GM19324 (cell line): ENCODE measurements around the gene EIF2AK3.
"Not testable (repeated sequence)": the region's sequence is repeated elsewhere in the genome, so short reads cannot be mapped to it uniquely, and the experiment has no call there.

Source experiments
- ATAC-seq: cut with Tn5 transposase; IDR thresholded peaks from one replicate; pipeline ENCODE4 v1.9.1; 2021; ENCODE audit warnings: mild to moderate bottlenecking, moderate library complexity; ENCODE audit not compliant: unreplicated experiment, low FRiP score

The EIF2AK3 gene

DNA sequence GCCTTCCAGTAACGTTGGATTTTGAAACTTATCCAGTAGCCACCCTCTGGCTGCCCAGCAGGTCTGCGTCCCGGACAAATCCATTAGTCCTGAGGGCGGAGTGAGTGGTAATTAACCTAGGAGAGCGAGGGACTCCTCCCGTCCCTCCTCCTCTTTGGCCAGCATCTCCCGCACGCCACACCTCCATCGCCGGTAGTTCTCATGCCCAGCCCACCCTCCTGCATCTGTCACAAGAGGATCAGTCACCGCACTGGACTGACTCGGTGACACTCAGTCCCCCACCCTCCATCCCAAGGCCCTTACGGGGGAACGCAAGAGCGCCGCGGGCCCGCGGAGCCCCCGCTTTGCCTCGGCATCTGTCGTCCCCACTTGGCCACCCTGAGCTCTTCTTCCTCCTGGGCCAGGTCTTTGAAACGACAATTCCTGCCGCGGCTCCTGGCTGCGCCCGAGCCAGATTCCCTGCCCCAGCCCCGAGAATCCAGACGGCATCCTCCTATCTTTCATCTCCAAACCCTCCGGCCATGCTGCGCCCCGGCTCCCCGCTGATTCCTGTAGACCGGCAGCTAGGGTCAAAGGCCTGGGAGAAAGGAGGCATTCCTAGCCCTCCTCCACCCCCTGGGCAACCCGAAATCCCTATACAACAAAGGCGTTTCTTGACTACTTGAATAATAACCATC, 77.5 kb downstream of the EIF2AK3 start:
- ATAC-seq: no peak

DNA sequence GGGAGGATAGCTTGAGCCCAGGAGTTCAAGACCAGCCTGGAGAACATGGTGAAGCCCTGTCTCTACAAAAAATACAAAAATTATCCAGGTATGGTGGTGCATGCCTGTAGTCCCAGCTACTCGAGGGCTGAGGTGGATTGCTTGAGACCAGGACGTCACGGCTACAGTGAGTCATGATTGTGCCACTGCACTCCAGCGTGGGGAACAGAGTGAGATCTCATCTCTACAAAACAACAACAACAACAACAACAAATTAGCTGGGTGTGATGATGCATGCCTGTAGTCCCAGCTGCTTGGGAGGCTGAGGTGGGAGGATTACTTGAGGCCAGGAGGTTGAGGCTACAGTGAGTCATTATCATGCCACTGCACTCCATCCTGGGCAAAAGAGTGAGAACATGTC, 81.0 kb downstream of the EIF2AK3 start:
- not testable (repeated sequence) for ATAC-seq

DNA sequence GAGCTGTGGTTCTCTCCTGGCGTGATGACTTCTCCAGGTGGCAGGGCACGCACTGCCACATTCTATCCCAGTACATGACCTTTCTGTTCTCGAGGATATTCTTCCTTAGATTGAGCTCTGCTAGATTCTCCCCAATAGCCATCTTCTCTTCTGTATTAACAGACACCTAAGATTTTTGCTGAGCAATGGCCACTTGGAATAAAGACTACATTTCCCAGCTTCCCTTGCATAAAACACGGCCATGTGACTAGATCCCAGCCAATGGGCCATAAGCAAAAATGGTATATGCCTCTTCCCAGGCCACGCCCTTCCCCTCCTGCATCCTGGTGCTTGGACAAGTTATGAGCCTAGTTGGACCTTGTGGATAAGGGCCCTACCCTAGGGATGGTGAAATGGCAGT, 82.1 kb downstream of the EIF2AK3 start:
- no peak for ATAC-seq

DNA sequence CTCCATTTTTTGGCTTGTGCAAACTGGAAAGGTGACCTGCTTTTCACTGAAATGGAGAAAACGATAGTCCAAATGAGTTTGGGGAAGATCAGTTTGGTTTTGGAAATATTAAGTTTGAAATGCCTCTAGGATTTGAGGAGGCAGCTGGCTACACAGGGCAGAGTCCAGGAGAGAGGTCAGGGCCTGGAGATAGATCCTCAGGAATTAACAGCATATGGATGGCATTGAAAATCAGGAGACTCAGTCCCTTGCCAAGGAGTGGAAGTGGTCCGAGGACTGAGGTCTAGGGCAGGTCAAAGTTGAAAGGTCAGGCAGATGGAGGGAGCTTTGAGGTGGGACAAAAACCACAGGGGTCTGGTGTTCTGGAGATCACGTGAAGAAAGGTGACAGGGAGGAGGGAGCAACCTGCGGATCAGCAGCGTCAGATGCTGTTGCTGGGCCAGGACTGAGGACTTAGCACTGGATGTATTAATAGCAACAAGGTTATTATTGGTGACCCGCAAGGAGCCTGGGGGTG, 83.7 kb downstream of the EIF2AK3 start:
- ATAC-seq: no peak

DNA sequence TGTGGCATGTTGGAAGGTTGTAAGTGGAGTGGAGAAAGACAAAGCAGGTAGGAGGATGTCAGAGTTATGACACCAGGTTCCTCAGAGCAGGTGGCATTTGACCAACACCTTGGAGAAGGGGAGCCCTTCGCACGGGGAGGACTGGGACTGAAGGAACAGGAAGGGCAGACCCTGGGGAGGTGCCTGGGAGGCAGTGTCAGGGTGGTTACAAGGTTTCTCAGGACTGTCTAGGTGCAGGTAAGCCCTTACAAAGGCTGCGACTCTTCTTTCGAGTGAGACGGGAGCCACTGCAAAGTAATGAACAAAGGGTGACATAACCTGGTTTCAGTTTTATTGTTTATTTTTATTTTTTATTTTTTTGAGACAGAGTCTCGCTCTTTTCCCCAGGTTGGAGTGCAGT, 84.6 kb downstream of the EIF2AK3 start:
- ATAC-seq: no peak

DNA sequence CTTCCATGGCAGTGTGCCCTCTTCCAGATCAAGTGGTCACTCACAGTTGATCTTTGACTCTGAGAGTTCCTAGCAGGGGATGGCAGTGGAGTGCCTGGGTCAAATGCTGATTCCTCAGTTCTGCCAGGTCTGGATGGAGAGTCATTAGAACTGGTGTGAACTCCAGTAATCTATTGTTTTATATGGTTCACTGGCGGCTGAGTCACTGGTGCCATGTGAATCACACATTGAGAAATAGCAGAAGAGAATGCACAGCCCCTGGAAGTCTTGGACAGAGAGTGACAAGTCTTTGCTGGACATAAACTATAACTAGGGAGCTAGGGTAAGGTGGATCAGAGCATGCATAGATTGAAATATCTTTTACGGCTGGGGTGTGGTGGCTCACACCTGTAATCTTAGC, 86.9 kb downstream of the EIF2AK3 start:
- no peak for ATAC-seq

DNA sequence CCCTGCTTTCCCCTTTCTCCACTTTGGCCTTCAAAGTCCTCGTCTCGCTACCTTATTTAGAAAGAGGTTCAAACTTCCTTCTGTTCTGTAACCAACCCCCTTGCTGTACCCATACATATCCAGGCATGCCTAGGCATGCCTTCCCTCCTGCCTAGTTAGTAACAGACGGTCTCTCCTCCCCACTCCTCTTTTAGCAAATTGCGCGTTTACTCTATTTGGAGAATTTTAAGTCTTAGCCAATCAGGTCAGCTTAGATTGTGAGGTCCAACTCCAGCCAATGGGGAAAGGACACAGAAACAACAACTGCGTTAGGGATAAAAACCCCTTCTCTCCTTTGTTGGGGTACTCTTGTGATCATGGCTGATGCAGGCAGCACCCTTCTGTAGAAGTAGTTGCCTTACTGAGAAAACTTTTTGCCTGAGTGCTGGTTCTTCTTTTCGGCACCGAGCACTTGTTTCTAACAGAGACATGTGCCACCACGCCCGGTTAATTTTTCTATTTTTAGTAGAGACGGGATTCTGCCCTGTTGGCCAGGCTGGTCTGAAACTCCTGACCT, 88.8 kb downstream of the EIF2AK3 start:
- ATAC-seq: no peak

DNA sequence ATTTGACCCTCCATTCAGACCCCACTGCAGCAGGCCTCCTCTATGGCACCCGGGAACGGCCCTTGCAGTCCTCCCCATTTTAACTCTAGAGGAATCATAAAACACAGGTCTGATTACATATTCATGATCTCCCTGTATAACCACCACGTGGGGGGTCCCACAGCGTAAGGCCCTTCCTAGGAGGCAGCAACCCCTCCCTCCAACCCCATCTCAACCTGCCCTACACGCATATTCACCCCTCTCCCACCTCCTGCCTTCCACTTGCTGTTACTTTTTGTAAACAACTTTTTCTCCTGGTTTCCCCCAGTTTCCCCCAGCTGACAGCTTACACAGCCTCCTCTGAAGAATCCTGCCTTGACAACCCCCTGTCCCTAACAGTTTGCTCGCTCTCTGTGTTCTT, 89.6 kb downstream of the EIF2AK3 start:
- no peak for ATAC-seq

DNA sequence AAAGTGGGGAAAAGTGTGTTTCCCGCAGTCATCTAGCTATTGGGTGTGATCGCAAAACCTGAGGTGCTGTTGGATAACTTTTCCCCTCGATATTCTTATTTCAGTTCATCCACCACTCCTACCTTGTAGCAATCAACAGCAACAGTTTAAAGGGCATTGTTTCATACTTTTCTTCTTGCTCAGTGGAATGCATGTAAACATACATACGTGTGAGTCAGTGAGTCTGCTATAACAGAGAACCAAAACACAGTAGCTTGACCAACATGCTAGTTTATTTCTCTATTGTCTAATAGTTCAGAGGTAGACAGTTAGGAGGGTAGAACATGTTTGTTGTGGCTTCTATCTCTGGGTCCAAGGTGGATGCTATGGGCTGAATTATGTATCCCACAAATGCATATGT, 97.2 kb downstream of the EIF2AK3 start:
- ATAC-seq: no peak

DNA sequence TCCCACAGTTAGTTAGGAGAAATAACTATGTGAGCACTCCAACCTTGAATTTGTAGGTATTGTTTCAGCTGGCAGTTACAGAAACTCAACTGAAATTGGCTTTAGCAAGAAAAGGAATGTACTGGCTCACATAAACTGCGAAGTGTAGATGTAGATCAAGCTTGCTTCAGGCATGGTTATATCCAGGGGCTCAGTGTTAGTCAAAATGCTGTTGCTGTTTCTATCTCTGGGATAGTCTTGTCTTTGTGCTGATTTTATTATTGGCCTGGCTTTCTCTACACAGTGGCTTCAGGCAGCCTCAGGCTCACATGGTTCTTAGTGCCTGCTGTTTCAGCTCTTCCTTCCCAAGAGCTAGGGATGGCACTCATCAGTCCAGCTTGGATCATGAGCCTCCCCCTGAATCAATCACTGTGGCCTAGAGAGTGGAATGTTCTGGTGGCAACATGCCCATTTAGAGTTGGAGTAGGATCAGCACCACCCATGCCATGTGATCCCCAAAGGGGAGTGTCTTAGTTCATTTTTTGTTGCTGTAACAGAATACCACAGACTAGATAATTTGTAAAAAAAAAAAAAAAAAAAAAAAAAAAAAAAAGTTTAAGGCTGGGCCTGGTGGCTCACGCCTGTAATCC, 105.7 kb downstream of the EIF2AK3 start:
- no peak for ATAC-seq

DNA sequence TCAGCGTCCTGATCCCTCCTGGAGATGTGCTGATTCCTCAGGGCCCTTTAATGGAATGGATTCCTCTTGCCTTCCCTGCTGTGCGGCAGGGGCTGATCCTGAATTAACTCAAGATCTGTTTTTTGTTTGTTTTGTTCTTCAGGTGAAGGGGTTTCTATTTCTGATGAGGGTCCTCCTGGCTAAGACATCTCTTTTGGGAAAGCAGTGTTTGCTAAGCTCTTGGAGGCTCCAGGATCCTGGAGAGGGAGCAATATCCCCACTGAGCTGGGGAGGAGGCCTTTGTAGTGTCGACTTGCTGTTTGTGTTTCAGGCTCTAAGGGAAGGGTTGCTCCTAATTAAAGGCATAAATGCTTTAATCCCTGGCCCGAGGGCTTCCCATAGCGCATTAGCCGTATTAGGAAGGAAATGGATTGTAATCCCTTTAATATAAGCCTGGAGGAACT, 109.5 kb downstream of the EIF2AK3 start:
- ATAC-seq: no peak
